Fibroblast of lung (primary cell): ENCODE data around the gene SLC25A24. TPM values are rescaled to one million over a fixed set of nuclear protein-coding genes. Genes with fewer than 3 reads are reported as not detected.

Experiments used
- DNase-seq, 2 donors: peaks; one replicate each; pipeline versions ENCODE4 v3.0.0 to v3.0.0-alpha.2; 2010; ENCODE audit warnings: low read depth in 2 of 2
- H2AFZ ChIP-seq: 2 replicates; pipeline ENCODE4 v1.5.1; 2012; ENCODE audit warnings: low read length, control low read depth, inconsistent platforms
- H3K27ac ChIP-seq: 2 replicates; pipeline ENCODE4 v1.5.1; 2011; ENCODE audit warnings: low read length, control low read depth; ENCODE audit not compliant: insufficient read depth
- H3K27me3 ChIP-seq: 2 replicates; pipeline ENCODE4 v1.5.1; 2011; ENCODE audit warnings: mild to moderate bottlenecking, low read length; ENCODE audit not compliant: control insufficient read depth, insufficient read depth
- H3K36me3 ChIP-seq: 2 replicates; pipeline ENCODE4 v1.5.1; 2011; ENCODE audit warnings: low read length; ENCODE audit not compliant: control insufficient read depth, insufficient read depth
- H3K4me1 ChIP-seq: 2 replicates; pipeline ENCODE4 v1.5.1; 2011; ENCODE audit warnings: low read length; ENCODE audit not compliant: control insufficient read depth, insufficient read depth; ENCODE audit errors: extremely low read depth
- H3K4me2 ChIP-seq: 2 replicates; pipeline ENCODE4 v1.5.1; 2011; ENCODE audit warnings: low read length, control low read depth; ENCODE audit not compliant: insufficient read depth; ENCODE audit errors: extremely low read depth
- H3K4me3 ChIP-seq, 4 experiments: fragments of 200-600 bp in 1 of 4; sonication (generic) in 1 of 4; replicated peaks in 1 of 4; 2 replicates each; pipeline ENCODE4 v1.5.1; 2011 to 2016; ENCODE audit warnings: low read length in 4 of 4, low read depth in 3 of 4, mild to moderate bottlenecking in 3 of 4, control low read depth in 2 of 4, inconsistent platforms in 1 of 4, mixed read lengths in 1 of 4; ENCODE audit not compliant: insufficient read depth in 1 of 4; ENCODE audit errors: control extremely low read depth in 1 of 4
- H3K79me2 ChIP-seq: 2 replicates; pipeline ENCODE4 v1.5.1; 2012; ENCODE audit warnings: mild to moderate bottlenecking, low read length, inconsistent platforms; ENCODE audit not compliant: control insufficient read depth, insufficient read depth
- H3K9ac ChIP-seq: 2 replicates; pipeline ENCODE4 v1.5.1; 2011; ENCODE audit warnings: mild to moderate bottlenecking, low read length, control low read depth; ENCODE audit not compliant: insufficient read depth
- H3K9me3 ChIP-seq: 2 replicates; pipeline ENCODE4 v1.5.1; 2012; ENCODE audit warnings: low read depth, low read length; ENCODE audit not compliant: control insufficient read depth, insufficient read depth
- H4K20me1 ChIP-seq: 2 replicates; pipeline ENCODE4 v1.5.1; 2011; ENCODE audit warnings: low read length; ENCODE audit not compliant: control insufficient read depth, insufficient read depth; ENCODE audit errors: extremely low read depth
- EZH2 ChIP-seq: IDR thresholded peaks from 2 replicates; pipeline ENCODE4 v1.5.1; 2012; ENCODE audit warnings: low read length, control low read depth, mild to moderate bottlenecking; ENCODE audit errors: missing control alignments
- polyA plus RNA-seq, 2 donors: library from polyadenylated mRNA; depleted of rRNA in 1 of 2; stranded (reverse) in 1 of 2; unstranded in 1 of 2; fragments of >200 nt; gene quantifications; 2 replicates each; pipeline ENCODE4 v1.2.1, GENCODE V29; 2011 to 2012; ENCODE audit warnings: missing spikeins in 1 of 2
- total RNA-seq: library from RNA; depleted of rRNA; stranded (reverse); fragments of >200 nt; gene quantifications from 2 replicates; pipeline ENCODE4 v1.2.1, GENCODE V29; 2014
- TF ChIP-seq, protein P1 (sequence below), 2 donors: IDR thresholded peaks in 1 of 2; conservative IDR thresholded peaks in 1 of 2; 1 replicate in 1 of 2; 2 replicates in 1 of 2; pipeline ENCODE4 v1.5.1; 2011 to 2012; ENCODE audit warnings: low read length in 2 of 2, control low read depth in 1 of 2, inconsistent platforms in 1 of 2, low read depth in 1 of 2, mild to moderate bottlenecking in 1 of 2

SLC25A24 gene
- total and polyA plus RNA-seq, 2 donors (not counting 1 experiment from before 2014, with no cell fraction given), result 51.2 to 51.6 TPM

DNA sequence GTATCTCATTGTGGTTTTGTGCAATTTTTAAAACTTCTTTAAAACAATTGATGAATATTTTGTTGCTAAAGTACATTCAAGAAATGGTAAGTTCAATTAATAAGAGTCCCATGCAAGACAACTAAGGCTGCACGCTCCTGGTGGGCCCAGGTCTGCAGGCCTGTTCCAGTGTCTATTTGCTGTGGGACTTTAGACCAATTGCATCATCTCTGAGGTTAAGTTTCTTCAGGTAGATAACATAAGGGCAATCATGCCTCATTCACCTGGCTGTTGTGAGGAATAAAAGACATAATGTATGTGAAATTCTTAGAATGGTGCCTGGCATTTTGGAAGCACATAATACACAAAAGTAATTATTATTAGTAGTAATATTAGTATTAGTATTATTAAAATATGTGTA, 82.9 kb downstream of the SLC25A24 start:
- no peak overlapping the region for H3K4me3 ChIP-seq
- DNase-seq, result no peak
- no peaks in the 10 kb centered on the region for H4K20me1 ChIP-seq
- no peak overlapping the region for H2AFZ ChIP-seq
- no peaks in the 10 kb centered on the region for H3K9me3 ChIP-seq
- H3K9ac ChIP-seq, result no peak overlapping the region
- no peaks in the 10 kb centered on the region for H3K4me1 ChIP-seq
- H3K36me3 ChIP-seq, result no peaks in the 10 kb centered on the region
- H3K79me2 ChIP-seq, result no peaks in the 10 kb centered on the region
- TF ChIP-seq EZH2, result no peak
- TF ChIP-seq, protein P1, sequence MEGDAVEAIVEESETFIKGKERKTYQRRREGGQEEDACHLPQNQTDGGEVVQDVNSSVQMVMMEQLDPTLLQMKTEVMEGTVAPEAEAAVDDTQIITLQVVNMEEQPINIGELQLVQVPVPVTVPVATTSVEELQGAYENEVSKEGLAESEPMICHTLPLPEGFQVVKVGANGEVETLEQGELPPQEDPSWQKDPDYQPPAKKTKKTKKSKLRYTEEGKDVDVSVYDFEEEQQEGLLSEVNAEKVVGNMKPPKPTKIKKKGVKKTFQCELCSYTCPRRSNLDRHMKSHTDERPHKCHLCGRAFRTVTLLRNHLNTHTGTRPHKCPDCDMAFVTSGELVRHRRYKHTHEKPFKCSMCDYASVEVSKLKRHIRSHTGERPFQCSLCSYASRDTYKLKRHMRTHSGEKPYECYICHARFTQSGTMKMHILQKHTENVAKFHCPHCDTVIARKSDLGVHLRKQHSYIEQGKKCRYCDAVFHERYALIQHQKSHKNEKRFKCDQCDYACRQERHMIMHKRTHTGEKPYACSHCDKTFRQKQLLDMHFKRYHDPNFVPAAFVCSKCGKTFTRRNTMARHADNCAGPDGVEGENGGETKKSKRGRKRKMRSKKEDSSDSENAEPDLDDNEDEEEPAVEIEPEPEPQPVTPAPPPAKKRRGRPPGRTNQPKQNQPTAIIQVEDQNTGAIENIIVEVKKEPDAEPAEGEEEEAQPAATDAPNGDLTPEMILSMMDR (conservative IDR thresholded peaks at IDR 0.05 in 1 of 2, IDR thresholded peaks at IDR 0.05 in 1 of 2; ENCODE audit: low read depth in 1 of 2, low read length in 2 of 2), result no peak
- H3K4me2 ChIP-seq, result no peak overlapping the region
- no peak overlapping the region for H3K27ac ChIP-seq
- H3K27me3 ChIP-seq, result no peaks in the 10 kb centered on the region

- Histone ChIP-seq H3K4me2 (no peak overlapping the region), H3K79me2 (no peaks in the 10 kb centered on the region), H3K27ac (no peak overlapping the region), H4K20me1 (no peaks in the 10 kb centered on the region), H2AFZ (no peak overlapping the region), H3K9ac (no peak overlapping the region), H3K4me1 (no peaks in the 10 kb centered on the region), H3K36me3 (no peaks in the 10 kb centered on the region), H3K4me3 (no peak overlapping the region), H3K27me3 (no peaks in the 10 kb centered on the region), H3K9me3 (no peaks in the 10 kb centered on the region)
- DNase-seq, result no peak
- no peak for TF ChIP-seq EZH2
- TF ChIP-seq, protein P1 (conservative IDR thresholded peaks at IDR 0.05 in 1 of 2, IDR thresholded peaks at IDR 0.05 in 1 of 2; ENCODE audit: low read depth in 1 of 2, low read length in 2 of 2), result no peak
Measured at GRCh38 chr1:108114033-108114599, 86.0 kb downstream of the SLC25A24 start.

DNA sequence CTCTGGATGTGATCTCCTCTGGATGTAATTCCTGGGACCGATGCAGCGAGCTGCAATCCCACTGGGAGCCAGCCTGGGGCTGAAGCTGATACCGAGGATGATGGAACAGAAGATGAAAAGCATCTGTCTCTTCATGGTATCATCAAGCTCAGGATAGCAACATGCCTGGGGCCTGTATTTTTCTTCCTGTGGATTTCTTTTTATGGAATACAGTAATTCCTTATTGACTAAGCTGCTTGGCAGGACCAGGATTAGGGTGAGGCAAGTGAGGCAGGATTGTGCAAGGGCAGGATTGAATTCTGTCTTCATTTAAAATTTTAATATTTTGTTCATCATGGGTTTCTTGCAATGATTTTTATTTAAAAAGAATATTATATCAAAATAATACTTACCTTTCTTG, 86.6 kb downstream of the SLC25A24 start:
- H3K9ac ChIP-seq, result no peak overlapping the region
- H3K4me3 ChIP-seq, result no peak overlapping the region
- H4K20me1 ChIP-seq, result no peaks in the 10 kb centered on the region
- no peaks in the 10 kb centered on the region for H3K4me1 ChIP-seq
- no peak overlapping the region for H3K27ac ChIP-seq
- no peak for TF ChIP-seq EZH2
- TF ChIP-seq, protein P1 (conservative IDR thresholded peaks at IDR 0.05 in 1 of 2, IDR thresholded peaks at IDR 0.05 in 1 of 2; ENCODE audit: low read depth in 1 of 2, low read length in 2 of 2), result no peak
- H3K36me3 ChIP-seq, result no peaks in the 10 kb centered on the region
- H3K9me3 ChIP-seq, result no peaks in the 10 kb centered on the region
- H3K79me2 ChIP-seq, result no peaks in the 10 kb centered on the region
- no peak overlapping the region for H3K4me2 ChIP-seq
- H2AFZ ChIP-seq, result no peak overlapping the region
- no peaks in the 10 kb centered on the region for H3K27me3 ChIP-seq
- DNase-seq, result no peak
